Neural cell (in vitro differentiated cells): Measurements from ENCODE around the gene HPN. TPM values are rescaled to one million over a fixed set of nuclear protein-coding genes. Genes with fewer than 3 reads are reported as not detected.
"Not testable (repeated sequence)": the region's sequence is repeated elsewhere in the genome, so short reads cannot be mapped to it uniquely, and the experiment has no call there.

Experiments used
- H2AFZ ChIP-seq: fragments of 200-600, 300-800 bp; sonication (generic), shearing (Covaris generic); 2 replicates; pipeline ENCODE4 v1.6.0; 2014; ENCODE audit warnings: low read depth, mild to moderate bottlenecking, antibody characterized with exemption, low read length, moderate library complexity
- H3F3A ChIP-seq: fragments of 200-600 bp; shearing (Covaris generic); 2 replicates; pipeline ENCODE4 v1.6.1; 2016; ENCODE audit warnings: mild to moderate bottlenecking, moderate library complexity, mixed read lengths, antibody characterized with exemption, low read length; ENCODE audit not compliant: insufficient read depth, poor library complexity, severe bottlenecking
- H3K27ac ChIP-seq: fragments of 200-600, 300-800 bp; sonication (generic), shearing (Covaris generic); 2 replicates; pipeline ENCODE4 v1.5.1; 2014; ENCODE audit warnings: mild to moderate bottlenecking, low read length, moderate library complexity
- H3K27me3 ChIP-seq: fragments of 300-800, 200-600 bp; sonication (generic), shearing (Covaris generic); 2 replicates; pipeline ENCODE4 v1.6.0; 2014; ENCODE audit warnings: mild to moderate bottlenecking, low read depth, low read length, moderate library complexity; ENCODE audit not compliant: insufficient read depth
- H3K36me3 ChIP-seq: fragments of 300-800, 200-600 bp; sonication (generic), shearing (Covaris generic); 2 replicates; pipeline ENCODE4 v1.5.1; 2014; ENCODE audit warnings: mild to moderate bottlenecking, antibody characterized with exemption, low read length, moderate library complexity; ENCODE audit not compliant: insufficient read depth
- H3K4me2 ChIP-seq: fragments of 300-800, 200-600 bp; sonication (generic), shearing (Covaris generic); 2 replicates; pipeline ENCODE4 v1.6.0; 2014; ENCODE audit warnings: mild to moderate bottlenecking, low read length
- H3K4me3 ChIP-seq: fragments of 300-800, 200-600 bp; sonication (generic), shearing (Covaris generic); 2 replicates; pipeline ENCODE4 v1.5.1; 2014; ENCODE audit warnings: mild to moderate bottlenecking, low read length, moderate library complexity
- H3K79me2 ChIP-seq: fragments of 200-600 bp; shearing (Covaris generic); replicated peaks from 2 replicates; pipeline ENCODE4 v1.6.0; 2014; ENCODE audit warnings: mild to moderate bottlenecking, low read length, moderate library complexity; ENCODE audit not compliant: insufficient read depth
- H3K9ac ChIP-seq: fragments of 300-800, 200-600 bp; sonication (generic), shearing (Covaris generic); 2 replicates; pipeline ENCODE4 v1.6.1; 2016; ENCODE audit warnings: mild to moderate bottlenecking, low read length, mixed read lengths
- H3K9me2 ChIP-seq: fragments of 200-600 bp; shearing (Covaris generic); 2 replicates; pipeline ENCODE4 v1.6.1; 2016; ENCODE audit warnings: mild to moderate bottlenecking, low read length, mixed read lengths; ENCODE audit not compliant: insufficient read depth
- H3K9me3 ChIP-seq: fragments of 200-600, 300-800 bp; sonication (generic), shearing (Covaris generic); 2 replicates; pipeline ENCODE4 v1.6.1; 2016; ENCODE audit warnings: mild to moderate bottlenecking, mixed run types, low read length, moderate library complexity, mixed read lengths
- H4K20me1 ChIP-seq: fragments of 200-600 bp; shearing (Covaris generic); 2 replicates; pipeline ENCODE4 v1.6.1; 2016; ENCODE audit warnings: mild to moderate bottlenecking, mixed run types; ENCODE audit not compliant: insufficient read depth
- CTCF ChIP-seq: fragments of 450-650 bp; IDR thresholded peaks from 2 replicates; pipeline ENCODE4 v1.5.1; 2014; ENCODE audit warnings: antibody characterized with exemption, mild to moderate bottlenecking, moderate library complexity; ENCODE audit not compliant: poor library complexity, severe bottlenecking
- EZH2 ChIP-seq: fragments of 200-600, 300-800 bp; shearing (Covaris generic), sonication (generic); IDR thresholded peaks from 2 replicates; pipeline ENCODE4 v1.6.1; 2014; ENCODE audit warnings: antibody characterized with exemption, low read length, borderline replicate concordance, mild to moderate bottlenecking; ENCODE audit not compliant: insufficient read depth, poor library complexity, severe bottlenecking
- MXI1 ChIP-seq: fragments of 450-650 bp; conservative IDR thresholded peaks from 2 replicates; pipeline ENCODE4 v1.6.1; 2014; ENCODE audit warnings: antibody characterized with exemption, mild to moderate bottlenecking; ENCODE audit not compliant: poor library complexity, severe bottlenecking
- POLR2AphosphoS5 ChIP-seq: IDR thresholded peaks from 2 replicates; pipeline ENCODE4 v1.6.1; 2012
- RAD21 ChIP-seq: fragments of 450-650 bp; conservative IDR thresholded peaks from 2 replicates; pipeline ENCODE4 v1.6.1; 2014; ENCODE audit warnings: antibody characterized with exemption, mild to moderate bottlenecking, moderate library complexity
- REST ChIP-seq: IDR thresholded peaks from 2 replicates; pipeline ENCODE4 v1.6.1; 2012; ENCODE audit warnings: borderline replicate concordance
- SMC3 ChIP-seq: fragments of 450-650 bp; conservative IDR thresholded peaks from 2 replicates; pipeline ENCODE4 v1.6.1; 2014; ENCODE audit warnings: antibody characterized with exemption, mild to moderate bottlenecking, moderate library complexity; ENCODE audit not compliant: poor library complexity
- TAF1 ChIP-seq: IDR thresholded peaks from 2 replicates; pipeline ENCODE4 v1.6.1; 2012; ENCODE audit warnings: low read depth
- polyA plus RNA-seq: library from polyadenylated mRNA; depleted of rRNA; stranded (reverse); fragments of >200 nt; gene quantifications from 2 replicates; pipeline ENCODE4 v1.2.3, GENCODE V29; 2014

HPN gene
- polyA plus RNA-seq, 1 donor from 2014 or later: 0.15 TPM

- Histone ChIP-seq H3K27ac (no peak overlapping the region), H3K9ac (no peak overlapping the region)
Observed at GRCh38 chr19:35048911-35049411, 7.4 kb downstream of the HPN start.

GRCh38 chr19:35049456-35049855, 7.9 kb downstream of the HPN start:
- Histone ChIP-seq H3K9me3 (no peaks in the 10 kb centered on the region), H4K20me1 (no peaks in the 10 kb centered on the region), H3K27me3 (no peaks in the 10 kb centered on the region), H3K9ac (no peak overlapping the region), H3K27ac (no peak overlapping the region), H2AFZ (no peak overlapping the region), H3K4me2 (no peak overlapping the region), H3K9me2 (no peaks in the 10 kb centered on the region), H3F3A (no peaks in the 10 kb centered on the region), H3K79me2 (no peaks in the 10 kb centered on the region), H3K36me3 (no peaks in the 10 kb centered on the region), H3K4me3 (no peak overlapping the region)
- no peak for TF ChIP-seq SMC3

More at GRCh38 chr19:35048911-35049411, 7.4 kb downstream of the HPN start:
- no peaks in the 10 kb centered on the region for H3K9me3 ChIP-seq
- no peak overlapping the region for H3K4me2 ChIP-seq
- H3F3A ChIP-seq: no peaks in the 10 kb centered on the region
- no peak overlapping the region for H3K4me3 ChIP-seq
- no peak overlapping the region for H2AFZ ChIP-seq
- no peaks in the 10 kb centered on the region for H3K36me3 ChIP-seq
- TF ChIP-seq MXI1: no peak
- H4K20me1 ChIP-seq: no peaks in the 10 kb centered on the region
- H3K79me2 ChIP-seq: no peaks in the 10 kb centered on the region
- H3K9me2 ChIP-seq: no peaks in the 10 kb centered on the region
- no peaks in the 10 kb centered on the region for H3K27me3 ChIP-seq

- H3K27me3 ChIP-seq, H3K9me3 ChIP-seq, H2AFZ ChIP-seq, H3K9me2 ChIP-seq, H3K27ac ChIP-seq, H3K79me2 ChIP-seq, H3K4me3 ChIP-seq, H4K20me1 ChIP-seq, H3F3A ChIP-seq, H3K4me2 ChIP-seq, H3K36me3 ChIP-seq, H3K9ac ChIP-seq: not testable (repeated sequence)
Observed at GRCh38 chr19:35050662-35051061, 9.1 kb downstream of the HPN start.

GRCh38 chr19:35051268-35051667, 9.7 kb downstream of the HPN start:
- H2AFZ ChIP-seq, H3K9ac ChIP-seq, H4K20me1 ChIP-seq, H3K36me3 ChIP-seq, H3K9me3 ChIP-seq, H3K9me2 ChIP-seq, H3K27ac ChIP-seq, H3K4me3 ChIP-seq, H3K27me3 ChIP-seq, H3K4me2 ChIP-seq, H3K79me2 ChIP-seq, H3F3A ChIP-seq: not testable (repeated sequence)

- Histone ChIP-seq H3K9me3 (no peaks in the 10 kb centered on the region), H3K4me3 (no peak overlapping the region), H3K9ac (no peak overlapping the region), H3K36me3 (no peaks in the 10 kb centered on the region), H3K4me2 (no peak overlapping the region), H3F3A (no peaks in the 10 kb centered on the region), H4K20me1 (no peaks in the 10 kb centered on the region), H3K79me2 (no peaks in the 10 kb centered on the region), H3K9me2 (no peaks in the 10 kb centered on the region), H3K27me3 (no peaks in the 10 kb centered on the region), H3K27ac (no peak overlapping the region), H2AFZ (no peak overlapping the region)
- TF ChIP-seq RAD21: no peak
- TF ChIP-seq MXI1: no peak
- no peak for TF ChIP-seq SMC3
- no peak for TF ChIP-seq CTCF
- no peak for TF ChIP-seq EZH2
- no peak for TF ChIP-seq TAF1
- no peak for TF ChIP-seq REST
- TF ChIP-seq POLR2AphosphoS5: no peak
Observed at GRCh38 chr19:35051796-35052195, 10.3 kb downstream of the HPN start.
